H9 (cell line): ENCODE results near the gene SYTL1. TPM values are rescaled to one million over a fixed set of nuclear protein-coding genes. Genes with fewer than 3 reads are reported as not detected.
A peak's percentile ranks its signal among the peaks of the same experiment; 100 is the strongest.

Source experiments
- DNase-seq: peaks from one replicate; pipeline ENCODE4 v3.0.0-alpha.2; 2017
- H2AFZ ChIP-seq: one replicate; pipeline ENCODE4 v1.6.1; 2013; ENCODE audit warnings: mild to moderate bottlenecking, low read length, control low read depth, moderate library complexity
- H2AK5ac ChIP-seq: 2 replicates; pipeline ENCODE4 v1.6.1; 2013; ENCODE audit warnings: low read length, control low read depth, mixed read lengths; ENCODE audit not compliant: insufficient read length
- H2BK120ac ChIP-seq: one replicate; pipeline ENCODE4 v1.6.1; 2013; ENCODE audit warnings: low read depth, mild to moderate bottlenecking, low read length, control low read depth, inconsistent platforms; ENCODE audit not compliant: poor library complexity, severe bottlenecking
- H2BK12ac ChIP-seq: 2 replicates; pipeline ENCODE4 v1.6.1; 2013; ENCODE audit warnings: low read length, control low read depth, mixed read lengths, low read depth; ENCODE audit not compliant: insufficient read length
- H2BK15ac ChIP-seq: 2 replicates; pipeline ENCODE4 v1.6.1; 2013; ENCODE audit warnings: low read depth, low read length, control low read depth
- H2BK20ac ChIP-seq: one replicate; pipeline ENCODE4 v1.6.1; 2013; ENCODE audit warnings: low read depth, mild to moderate bottlenecking, low read length, control low read depth, inconsistent platforms; ENCODE audit not compliant: poor library complexity, severe bottlenecking
- H2BK5ac ChIP-seq: 2 replicates; pipeline ENCODE4 v1.6.1; 2013; ENCODE audit warnings: low read length, control low read depth, mixed read lengths; ENCODE audit not compliant: insufficient read length
- H3K14ac ChIP-seq: 2 replicates; pipeline ENCODE4 v1.6.1; 2013; ENCODE audit warnings: low read length, control low read depth; ENCODE audit not compliant: insufficient read depth
- H3K18ac ChIP-seq: 2 replicates; pipeline ENCODE4 v1.6.1; 2013; ENCODE audit warnings: low read depth, mild to moderate bottlenecking, mixed read lengths, low read length, control low read depth; ENCODE audit not compliant: insufficient read length
- H3K23ac ChIP-seq: 2 replicates; pipeline ENCODE4 v1.6.1; 2013; ENCODE audit warnings: low read length, control low read depth, mixed read lengths, low read depth; ENCODE audit not compliant: insufficient read length
- H3K23me2 ChIP-seq: 2 replicates; pipeline ENCODE4 v1.6.1; 2013; ENCODE audit warnings: low read depth, mild to moderate bottlenecking, mixed read lengths, low read length, control low read depth; ENCODE audit not compliant: insufficient read length, poor library complexity, severe bottlenecking
- H3K27ac ChIP-seq: 2 replicates; pipeline ENCODE4 v1.5.1; 2013; ENCODE audit warnings: low read length, control low read depth, mixed read lengths, low read depth; ENCODE audit not compliant: insufficient read length
- H3K27me3 ChIP-seq: 2 replicates; pipeline ENCODE4 v1.6.1; 2013; ENCODE audit warnings: low read length, control low read depth, inconsistent platforms; ENCODE audit not compliant: insufficient read depth
- H3K4ac ChIP-seq: 2 replicates; pipeline ENCODE4 v1.6.1; 2013; ENCODE audit warnings: low read depth, mild to moderate bottlenecking, control low read depth, inconsistent platforms, low read length, moderate library complexity
- H3K4me1 ChIP-seq: 2 replicates; pipeline ENCODE4 v1.6.1; 2013; ENCODE audit warnings: low read length, control low read depth, inconsistent platforms; ENCODE audit not compliant: insufficient read depth
- H3K4me2 ChIP-seq: 2 replicates; pipeline ENCODE4 v1.6.1; 2013; ENCODE audit warnings: low read length, control low read depth, mixed read lengths; ENCODE audit not compliant: insufficient read length, insufficient read depth
- H3K56ac ChIP-seq: 2 replicates; pipeline ENCODE4 v1.6.1; 2013; ENCODE audit warnings: low read depth, mild to moderate bottlenecking, mixed read lengths, low read length, control low read depth; ENCODE audit not compliant: insufficient read length
- H3K79me1 ChIP-seq: 2 replicates; pipeline ENCODE4 v1.6.1; 2013; ENCODE audit warnings: low read depth, mild to moderate bottlenecking, moderate library complexity, low read length, control low read depth, inconsistent platforms; ENCODE audit not compliant: insufficient read depth, poor library complexity, severe bottlenecking
- H3K79me2 ChIP-seq: 2 replicates; pipeline ENCODE4 v1.6.1; 2013; ENCODE audit warnings: low read length, control low read depth, inconsistent platforms; ENCODE audit not compliant: insufficient read depth
- H3K9ac ChIP-seq: 2 replicates; pipeline ENCODE4 v1.6.1; 2013; ENCODE audit warnings: low read length, control low read depth, mixed read lengths; ENCODE audit not compliant: insufficient read length; ENCODE audit errors: extremely low read depth
- H3K9me3 ChIP-seq: one replicate; pipeline ENCODE4 v1.6.1; 2013; ENCODE audit warnings: low read depth, low read length, inconsistent platforms; ENCODE audit not compliant: control insufficient read depth
- H3T11ph ChIP-seq: one replicate; pipeline ENCODE4 v1.6.1; 2013; ENCODE audit warnings: mild to moderate bottlenecking, low read length, control low read depth, inconsistent platforms
- H4K20me1 ChIP-seq: one replicate; pipeline ENCODE4 v1.6.1; 2013; ENCODE audit not compliant: control insufficient read depth, insufficient read length, insufficient read depth
- H4K5ac ChIP-seq: 2 replicates; pipeline ENCODE4 v1.6.1; 2013; ENCODE audit warnings: low read depth, mild to moderate bottlenecking, mixed read lengths, low read length, control low read depth; ENCODE audit not compliant: insufficient read length
- H4K8ac ChIP-seq: replicated peaks from 2 replicates; pipeline ENCODE4 v1.6.1; 2013; ENCODE audit warnings: low read length, control low read depth, mixed read lengths, low read depth; ENCODE audit not compliant: insufficient read length
- H4K91ac ChIP-seq: 2 replicates; pipeline ENCODE4 v1.6.1; 2013; ENCODE audit warnings: low read depth, mild to moderate bottlenecking, moderate library complexity, mixed read lengths, low read length, control low read depth; ENCODE audit not compliant: insufficient read length
- H3K27ac Mint-ChIP-seq, 3 experiments: 2 replicates in 2 of 3; 3 replicates in 1 of 3; pipeline ENCODE4 v1.8.0; 2020 to 2021; ENCODE audit warnings: mixed read lengths in 3 of 3, mild to moderate bottlenecking in 1 of 3, moderate library complexity in 1 of 3
- H3K27me3 Mint-ChIP-seq: 2 replicates; pipeline ENCODE4 v1.8.0; 2021; ENCODE audit warnings: low read depth, mild to moderate bottlenecking, moderate library complexity, mixed read lengths
- H3K36me3 Mint-ChIP-seq, 3 experiments: 2 replicates in 2 of 3; 3 replicates in 1 of 3; pipeline ENCODE4 v1.8.0; 2020 to 2021; ENCODE audit warnings: low read depth in 3 of 3, mixed read lengths in 3 of 3; ENCODE audit not compliant: insufficient read depth in 1 of 3
- H3K4me1 Mint-ChIP-seq, 2 experiments: 2 replicates each; pipeline ENCODE4 v1.8.0; 2020; ENCODE audit warnings: mixed read lengths in 2 of 2
- H3K4me3 Mint-ChIP-seq, 2 experiments: 2 replicates in 1 of 2; 3 replicates in 1 of 2; pipeline ENCODE4 v1.8.0; 2020 to 2021; ENCODE audit warnings: mild to moderate bottlenecking in 2 of 2, mixed read lengths in 2 of 2, moderate library complexity in 1 of 2
- H3K9me3 Mint-ChIP-seq, 2 experiments: 2 replicates in 1 of 2; 3 replicates in 1 of 2; pipeline ENCODE4 v1.8.0; 2020; ENCODE audit warnings: mild to moderate bottlenecking in 2 of 2, mixed read lengths in 2 of 2, moderate library complexity in 1 of 2
- CTCF ChIP-seq: fragments of 200-600 bp; sonication (generic); conservative IDR thresholded peaks from 3 replicates; pipeline ENCODE4 v1.8.0; 2021; ENCODE audit warnings: antibody characterized with exemption, mild to moderate bottlenecking
- WGBS: extraction: QIAGEN DNeasy Blood & Tissue Kit; methylation state at CpG from one replicate; pipeline ENCODE4 v1.1.7; 2013; ENCODE audit warnings: missing lambda C conversion rate, low lambda C conversion rate, mixed read lengths; ENCODE audit not compliant: insufficient read length; ENCODE audit errors: extremely low coverage; 5-methylcytosine and 5-hydroxymethylcytosine counted together
- total RNA-seq: library from RNA; stranded (reverse); gene quantifications from 2 replicates; pipeline ENCODE4 v1.2.1, GENCODE V29; 2021

SYTL1 gene
- total RNA-seq, 1 experiment from 2014 or later, result 12.0 TPM

GRCh38 chr1:27306892-27307761 is 34.7 kb upstream of the SYTL1 start:
- H3K27me3 ChIP-seq, result no peaks in the 10 kb centered on the region
- no peak overlapping the region for H2BK120ac ChIP-seq
- H3K18ac ChIP-seq, result no peak overlapping the region
- H2BK15ac ChIP-seq, result no peak overlapping the region
- Mint-ChIP-seq H3K36me3 (peaks cover 0 to 6% (median 2%) of the 10 kb centered on the region in 3 experiments; a peak in 4 of 7 replicates), H3K4me1 (peaks cover 20 to 33% of the 10 kb centered on the region in 2 experiments), H3K4me3 (peak overlapping the region in 1 of 2 experiments; percentile 67; a peak in 3 of 5 replicates), H3K27ac (peak overlapping the region; percentile 85 to 93 (median 88); a peak in 6 of 7 replicates), H3K9me3 (no peaks in the 10 kb centered on the region), H3K27me3 (peaks cover 1% of the 10 kb centered on the region; the same call in 1 of the 2 replicates)
- H2BK12ac ChIP-seq, result no peak overlapping the region
- no peak overlapping the region for H3K27ac ChIP-seq
- no peaks in the 10 kb centered on the region for H3K9me3 ChIP-seq
- no peak overlapping the region for H2AFZ ChIP-seq
- H3K23ac ChIP-seq, result no peak overlapping the region
- H3K4me2 ChIP-seq, result peak overlapping the region; percentile 7
- no peaks in the 10 kb centered on the region for H3K79me2 ChIP-seq
- no peak overlapping the region for H3K14ac ChIP-seq
- peak; percentile 91 for DNase-seq
- H3K79me1 ChIP-seq, result no peaks in the 10 kb centered on the region
- H2BK20ac ChIP-seq, result no peak overlapping the region
- H3T11ph ChIP-seq, result no peak overlapping the region
- no peaks in the 10 kb centered on the region for H4K20me1 ChIP-seq
- H2BK5ac ChIP-seq, result no peak overlapping the region
- H3K23me2 ChIP-seq, result no peaks in the 10 kb centered on the region
- no peak overlapping the region for H4K91ac ChIP-seq
- no peak overlapping the region for H2AK5ac ChIP-seq
- no peak overlapping the region for H3K56ac ChIP-seq
- H4K8ac ChIP-seq, result no peak overlapping the region
- H3K4me1 ChIP-seq, result peaks cover 6% of the 10 kb centered on the region
- no CpG with 5 or more reads among the region's 11 CpGs for whole genome bisulfite sequencing
- no peak overlapping the region for H3K4ac ChIP-seq
- no peak overlapping the region for H4K5ac ChIP-seq
- peak; percentile 52 for TF ChIP-seq CTCF
- no peak overlapping the region for H3K9ac ChIP-seq
